ENCODE measurements around the gene NR4A3.

NR4A3 gene

DNA sequence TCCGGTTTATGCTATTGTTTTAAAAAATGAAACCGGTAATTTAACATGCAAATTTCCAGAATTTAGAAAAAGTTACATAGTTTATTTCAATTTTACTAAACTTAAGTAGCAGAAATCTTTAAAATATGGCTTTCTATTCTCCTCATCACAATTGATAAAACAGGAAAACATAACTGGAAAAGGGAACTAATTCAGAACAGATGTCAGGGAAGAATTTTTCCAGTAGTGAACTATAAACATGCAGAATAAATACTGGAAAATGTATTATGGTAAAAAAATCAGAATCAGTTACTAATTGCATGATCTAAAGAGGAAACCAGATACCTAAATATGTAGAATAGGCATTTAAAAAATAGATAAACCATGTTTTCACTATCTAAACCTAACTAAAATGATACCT, 7.3 kb upstream of the NR4A3 start:
- DNase-seq (ENCODE audit: low read depth, low spot score) = no peak

GRCh38 chr9:99816392-99816791, 5.3 kb upstream of the NR4A3 start:
- DNase-seq (ENCODE audit: low read depth, low spot score) = no peak

GRCh38 chr9:99818500-99818899, 3.2 kb upstream of the NR4A3 start:
- peak; percentile 38 for DNase-seq (ENCODE audit: low read depth, low spot score)

DNA sequence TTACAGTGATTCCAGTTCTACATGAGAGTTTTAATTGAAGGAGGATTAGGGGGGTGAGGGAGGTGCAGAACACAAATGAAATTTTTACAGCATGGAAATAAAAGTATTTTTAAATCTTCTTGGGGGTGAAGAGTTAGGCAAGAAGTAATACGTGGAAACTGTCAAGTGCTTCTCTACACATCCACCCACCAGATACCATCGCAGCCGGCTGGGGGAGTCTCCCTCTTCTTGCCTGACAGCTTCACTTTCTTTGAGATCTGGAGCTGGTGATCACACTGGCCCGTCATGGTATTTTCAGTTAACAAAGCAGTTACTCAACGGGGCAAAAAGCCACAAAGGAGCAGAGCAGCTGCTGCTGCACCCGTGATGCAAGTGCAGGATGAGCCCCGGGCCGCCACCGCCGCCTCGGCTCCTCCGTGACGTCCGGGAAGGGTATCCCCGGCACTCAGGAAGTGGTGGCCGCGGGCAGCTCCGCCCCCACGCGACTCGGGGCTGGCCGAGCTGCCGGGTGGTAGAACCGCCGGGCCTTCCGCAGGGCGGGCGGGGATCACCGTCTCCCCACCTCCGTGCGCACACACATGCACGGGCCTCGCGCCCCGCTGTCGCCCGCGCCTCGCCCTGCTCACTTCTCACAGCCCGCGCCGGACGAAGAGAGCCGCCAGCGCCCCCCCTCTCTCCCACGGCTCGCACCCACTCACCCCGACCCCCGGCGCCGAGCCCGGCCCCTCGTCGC, 2.4 kb upstream of the NR4A3 start:
- peak; percentile 88 for DNase-seq (ENCODE audit: low read depth, low spot score)

DNA sequence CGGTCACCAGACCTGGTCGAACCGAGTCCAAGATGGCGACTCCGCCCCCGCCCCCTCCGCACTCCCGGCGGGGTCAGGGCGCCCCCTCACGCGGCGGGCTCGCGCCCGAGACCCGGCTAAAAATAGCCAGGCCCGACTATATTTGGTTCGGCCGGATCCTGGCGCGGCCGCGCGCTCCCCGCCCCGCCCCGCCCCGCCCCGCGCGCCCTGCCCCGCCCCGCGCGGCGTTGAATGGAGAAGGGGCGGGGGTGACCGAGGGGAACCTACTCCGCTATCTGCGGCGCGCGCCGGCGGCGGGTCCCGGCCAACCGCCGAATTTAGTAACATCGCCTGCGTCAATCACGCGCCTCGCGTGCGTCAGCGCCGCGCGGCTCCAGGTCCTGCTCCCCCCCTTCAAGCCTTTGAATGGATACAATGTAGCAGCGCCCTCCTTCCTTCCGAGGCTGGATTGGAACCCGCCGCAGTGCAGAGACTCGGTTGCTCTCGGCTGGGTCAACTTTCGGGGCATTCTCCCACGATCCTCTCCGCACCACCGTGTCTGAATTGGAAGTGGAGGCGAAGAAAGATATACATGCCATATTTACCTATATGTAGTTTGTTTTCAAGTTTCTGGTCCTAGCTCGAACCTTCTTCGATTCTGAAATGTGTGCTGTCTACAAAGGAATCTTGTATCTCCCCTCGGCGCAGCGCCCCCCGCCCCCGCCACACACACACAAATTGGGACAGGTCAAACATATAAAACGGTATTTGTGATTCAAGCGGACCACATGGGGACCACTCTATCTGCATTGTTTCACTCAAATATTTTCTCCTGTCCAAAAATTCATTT, 1.6 kb upstream of the NR4A3 start:
- peak; percentile 95 for DNase-seq (ENCODE audit: low read depth, low spot score)

GRCh38 chr9:99820685-99821395, 845 bp upstream of the NR4A3 start:
- DNase-seq (ENCODE audit: low read depth, low spot score) = no peak

GRCh38 chr9:99822109-99822805, 572 bp downstream of the NR4A3 start:
- DNase-seq (ENCODE audit: low read depth, low spot score) = peak; percentile 75

DNA sequence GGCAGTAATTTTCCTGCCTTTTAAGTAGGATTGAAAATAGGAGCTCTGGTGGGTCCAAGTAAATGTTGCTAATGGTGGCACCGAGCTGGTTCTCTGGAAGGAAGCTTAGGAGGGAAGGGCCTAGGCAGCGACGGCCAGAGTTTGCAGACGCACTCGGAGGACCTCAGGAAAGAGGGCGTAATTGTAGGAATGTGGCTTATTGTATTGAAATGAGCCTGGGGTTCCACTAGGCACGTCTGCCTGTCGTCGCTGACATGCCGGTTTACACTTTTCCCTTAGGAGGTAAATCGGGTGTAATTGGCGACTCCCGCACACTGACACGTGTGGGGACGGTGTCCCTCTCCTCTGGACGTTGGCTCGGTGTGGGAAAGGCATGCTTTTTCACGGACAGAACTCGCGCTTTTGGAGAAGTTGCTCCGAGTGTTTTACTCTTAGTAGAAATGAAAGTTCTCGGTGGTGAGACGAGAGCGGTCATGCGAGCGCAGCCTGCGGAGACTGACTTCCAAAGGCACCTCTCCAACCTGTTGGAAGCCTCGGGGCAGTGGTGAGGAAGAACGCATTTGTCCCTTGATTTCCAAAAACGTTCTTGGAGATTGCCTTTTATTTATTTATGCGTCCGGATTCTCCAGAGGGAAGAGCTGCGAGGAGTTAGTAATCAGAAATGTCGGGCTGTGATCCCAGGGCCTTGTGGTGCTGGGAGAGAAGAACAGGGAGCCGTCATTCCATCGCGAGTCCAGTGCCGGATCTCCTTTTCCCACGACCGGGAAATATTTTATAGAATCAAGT, 1.3 kb downstream of the NR4A3 start:
- DNase-seq (ENCODE audit: low read depth, low spot score) = peak; percentile 65

GRCh38 chr9:99823681-99824377, 2.1 kb downstream of the NR4A3 start:
- peak; percentile 48 for DNase-seq (ENCODE audit: low read depth, low spot score)

- peak; percentile 82 for DNase-seq (ENCODE audit: low read depth, low spot score)
Measured at GRCh38 chr9:99824378-99825171, 2.9 kb downstream of the NR4A3 start.

DNA sequence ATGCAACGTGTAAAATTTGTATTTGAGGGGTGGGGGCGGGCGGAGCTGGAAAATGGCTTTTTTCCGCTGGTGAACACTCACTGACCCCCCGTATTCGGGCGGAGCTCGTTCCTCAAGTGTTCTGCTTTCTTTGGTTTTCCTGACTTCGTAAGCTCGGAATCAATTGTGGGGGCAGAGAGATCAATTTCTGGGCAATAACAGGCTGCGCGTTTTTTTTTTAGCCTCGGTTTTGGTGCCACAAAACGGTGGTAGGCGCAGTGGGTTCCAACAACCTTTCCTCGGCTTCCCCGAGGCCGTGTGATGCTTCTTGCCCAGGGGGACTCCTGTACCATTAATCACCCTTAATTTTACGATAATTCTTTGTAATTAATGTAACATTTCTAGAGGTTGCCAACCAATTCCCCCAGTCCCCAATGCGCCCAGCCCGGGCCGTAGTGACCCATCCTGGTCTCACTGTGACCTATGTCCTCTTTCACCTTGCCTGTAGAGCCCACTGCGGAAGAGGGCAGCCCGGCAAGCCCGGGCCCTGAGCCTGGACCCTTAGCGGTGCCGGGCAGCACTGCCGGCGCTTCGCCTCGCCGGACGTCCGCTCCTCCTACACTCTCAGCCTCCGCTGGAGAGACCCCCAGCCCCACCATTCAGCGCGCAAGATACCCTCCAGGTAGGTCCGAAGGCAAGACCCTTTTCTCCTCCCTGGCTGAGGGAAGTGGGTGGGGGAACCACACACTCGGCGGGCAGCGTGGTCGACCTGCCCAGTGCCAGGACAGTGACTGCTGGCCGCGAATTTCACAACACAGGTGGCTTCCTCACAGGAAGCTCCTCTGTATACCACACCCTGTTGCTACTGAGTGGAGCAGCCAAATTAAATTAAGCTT, 3.7 kb downstream of the NR4A3 start:
- DNase-seq (ENCODE audit: low read depth, low spot score) = peak; percentile 55

- no peak for DNase-seq (ENCODE audit: low read depth, low spot score)
Measured at GRCh38 chr9:99826579-99826978, 4.9 kb downstream of the NR4A3 start.

DNA sequence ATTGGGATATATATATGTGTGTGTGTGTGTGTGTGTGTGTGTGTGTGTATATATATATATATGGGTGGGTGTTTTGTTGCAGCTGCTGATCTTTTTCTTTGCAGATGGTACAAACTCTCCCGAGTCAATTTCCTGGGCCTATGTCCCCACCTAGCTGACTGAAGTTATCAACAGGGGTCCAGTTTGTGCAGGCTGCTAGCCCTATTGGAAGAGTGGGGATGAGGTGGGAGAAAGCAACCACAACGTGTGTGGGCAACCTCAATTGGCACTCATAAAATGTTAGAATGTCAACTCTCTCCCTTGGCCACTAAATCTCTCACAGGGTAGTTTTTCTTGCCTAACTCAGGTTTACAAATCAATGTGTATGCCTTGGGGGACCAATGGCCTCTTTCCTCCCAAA, 5.6 kb downstream of the NR4A3 start:
- DNase-seq (ENCODE audit: low read depth, low spot score) = no peak

- no peak for DNase-seq (ENCODE audit: low read depth, low spot score)
Measured at GRCh38 chr9:99828054-99828416, 6.3 kb downstream of the NR4A3 start.

DNA sequence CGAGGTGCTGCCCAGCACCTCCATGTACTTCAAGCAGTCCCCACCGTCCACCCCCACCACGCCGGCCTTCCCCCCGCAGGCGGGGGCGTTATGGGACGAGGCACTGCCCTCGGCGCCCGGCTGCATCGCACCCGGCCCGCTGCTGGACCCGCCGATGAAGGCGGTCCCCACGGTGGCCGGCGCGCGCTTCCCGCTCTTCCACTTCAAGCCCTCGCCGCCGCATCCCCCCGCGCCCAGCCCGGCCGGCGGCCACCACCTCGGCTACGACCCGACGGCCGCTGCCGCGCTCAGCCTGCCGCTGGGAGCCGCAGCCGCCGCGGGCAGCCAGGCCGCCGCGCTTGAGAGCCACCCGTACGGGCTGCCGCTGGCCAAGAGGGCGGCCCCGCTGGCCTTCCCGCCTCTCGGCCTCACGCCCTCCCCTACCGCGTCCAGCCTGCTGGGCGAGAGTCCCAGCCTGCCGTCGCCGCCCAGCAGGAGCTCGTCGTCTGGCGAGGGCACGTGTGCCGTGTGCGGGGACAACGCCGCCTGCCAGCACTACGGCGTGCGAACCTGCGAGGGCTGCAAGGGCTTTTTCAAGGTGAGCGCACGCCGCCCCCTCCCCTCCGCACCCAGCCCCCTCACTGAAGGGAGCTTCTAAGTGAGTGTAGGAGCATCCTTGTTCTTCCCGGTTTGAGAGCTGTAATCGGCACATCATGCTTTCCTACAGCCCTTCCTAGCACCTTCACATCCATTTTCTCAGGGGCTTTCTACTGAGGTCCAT, 6.9 kb downstream of the NR4A3 start:
- DNase-seq (ENCODE audit: low read depth, low spot score) = peak; percentile 59

DNA sequence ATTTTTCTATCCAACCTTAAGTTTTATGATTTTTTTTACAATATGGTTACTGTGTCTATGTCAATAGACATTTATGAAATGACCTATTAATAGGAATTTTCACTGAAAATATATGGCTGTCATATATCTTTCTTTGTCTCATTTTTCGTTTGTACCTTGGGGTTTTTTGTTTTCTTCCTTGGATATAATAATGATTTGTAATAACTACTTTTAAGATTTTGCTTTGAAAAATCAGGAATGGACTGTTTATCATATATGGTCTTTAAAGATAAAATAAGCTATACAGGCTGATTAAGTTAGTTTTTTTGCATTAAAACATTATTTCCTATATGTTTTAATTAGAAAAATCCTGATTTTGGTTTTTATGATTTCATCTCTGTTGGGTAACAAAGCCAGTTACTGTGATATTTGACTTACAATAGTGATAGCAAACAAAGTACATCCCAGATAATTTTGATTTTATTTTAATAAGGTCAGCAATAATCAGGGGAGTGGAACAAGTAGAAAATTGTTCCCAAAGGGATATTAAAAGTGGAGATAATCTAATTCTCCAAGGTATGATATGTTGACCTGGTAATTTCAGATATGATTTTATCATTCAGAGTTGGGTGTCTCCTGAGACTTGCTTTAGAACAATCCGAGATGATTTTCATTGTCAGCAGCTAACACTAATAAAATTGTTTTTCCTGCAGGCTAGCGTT, 10.3 kb downstream of the NR4A3 start:
- no peak for DNase-seq (ENCODE audit: low read depth, low spot score)

DNA sequence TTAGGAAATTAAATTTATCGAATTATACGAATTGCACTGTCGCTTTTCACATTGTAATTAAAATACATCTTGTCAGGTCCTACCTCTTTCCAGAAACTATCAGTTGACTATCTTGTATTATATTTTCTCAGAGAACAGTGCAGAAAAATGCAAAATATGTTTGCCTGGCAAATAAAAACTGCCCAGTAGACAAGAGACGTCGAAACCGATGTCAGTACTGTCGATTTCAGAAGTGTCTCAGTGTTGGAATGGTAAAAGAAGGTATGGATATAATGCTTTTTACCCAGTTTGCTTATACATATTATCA, 10.8 kb downstream of the NR4A3 start:
- DNase-seq (ENCODE audit: low read depth, low spot score) = no peak

Measured in ELF-1 (cell line).